ENCODE measurements around the gene WDR4. TPM values are rescaled to one million over a fixed set of nuclear protein-coding genes. Genes with fewer than 3 reads are reported as not detected.

WDR4 gene
- total and polyA plus RNA-seq, 11 donors, result 1.7 to 17.9 (median 6.4) TPM

GRCh38 chr21:42873096-42873495, 6.2 kb downstream of the WDR4 start:
- TF ChIP-seq CTCF (IDR thresholded peaks at IDR 0.05) (no peak), POLR2A (IDR thresholded peaks at IDR 0.05) (no peak)
- H3K4me1 ChIP-seq, result peaks cover 0 to 7% (median 4%) of the 10 kb centered on the region in 12 donors
- no peaks in the 10 kb centered on the region for H3K9me3 ChIP-seq
- ATAC-seq (no peak), DNase-seq (no peak)
- H3K27ac ChIP-seq, result no peak overlapping the region
- no peaks in the 10 kb centered on the region for H3K27me3 ChIP-seq
- 77 to 88% (median 83%) methylated on average over 4 to 7 of the region's 7 CpGs for WGBS, 4 donors
- H3K36me3 ChIP-seq, result peaks cover 0 to 86% (median 77%) of the 10 kb centered on the region in 9 donors
- no peak overlapping the region for H3K4me3 ChIP-seq
- intact Hi-C loops (cut with DNase I), result no loop called here

GRCh38 chr21:42868196-42868595, 11.1 kb downstream of the WDR4 start:
- ATAC-seq (no peak), DNase-seq (no peak)
- peaks cover 0 to 19% (median 6%) of the 10 kb centered on the region in 12 donors for H3K4me1 ChIP-seq
- H3K36me3 ChIP-seq, result peaks cover 0 to 70% (median 51%) of the 10 kb centered on the region in 9 donors
- H3K27me3 ChIP-seq, result no peaks in the 10 kb centered on the region
- no peak overlapping the region for H3K4me3 ChIP-seq
- TF ChIP-seq CTCF (IDR thresholded peaks at IDR 0.05) (no peak), POLR2A (IDR thresholded peaks at IDR 0.05) (no peak)
- intact Hi-C loops (cut with DNase I), result no loop called here
- no peak overlapping the region for H3K27ac ChIP-seq
- H3K9me3 ChIP-seq, result no peaks in the 10 kb centered on the region
- 95 to 98% (median 95%) methylated on average over 8 to 10 of the region's 10 CpGs for WGBS, 4 donors

- intact Hi-C loops (cut with DNase I), result no loop called here
- DNase-seq (peak in 3 of 5 donors; percentile 42 to 89 (median 66)), ATAC-seq (peak; percentile 29 to 95 (median 70))
- H3K4me3 ChIP-seq, result no peak overlapping the region
- no peaks in the 10 kb centered on the region for H3K27me3 ChIP-seq
- H3K4me1 ChIP-seq, result peaks cover 0 to 26% (median 10%) of the 10 kb centered on the region in 12 donors
- WGBS, 4 donors, result 48 to 51% (median 51%) methylated on average over 7 to 8 of the region's 8 CpGs
- no peak for TF ChIP-seq POLR2A (IDR thresholded peaks at IDR 0.05)
- no peak for TF ChIP-seq CTCF (IDR thresholded peaks at IDR 0.05)
- peak overlapping the region in 6 of 12 donors; percentile 5 to 70 (median 47) for H3K27ac ChIP-seq
- peaks cover 0 to 67% (median 41%) of the 10 kb centered on the region in 9 donors for H3K36me3 ChIP-seq
- H3K9me3 ChIP-seq, result no peaks in the 10 kb centered on the region
Measured at GRCh38 chr21:42865776-42866160, 13.6 kb downstream of the WDR4 start.

- intact Hi-C loops (cut with DNase I), result no loop called here
Measured at GRCh38 chr21:42864815-42865775, 14.2 kb downstream of the WDR4 start.

More at GRCh38 chr21:42864815-42865775, 14.2 kb downstream of the WDR4 start:
- H3K27ac ChIP-seq, result peak overlapping the region in 6 of 12 donors; percentile 5 to 63 (median 31)
- DNase-seq (no peak), ATAC-seq (peak; percentile 14 to 57 (median 40))
- H3K27me3 ChIP-seq, result no peaks in the 10 kb centered on the region
- no peaks in the 10 kb centered on the region for H3K9me3 ChIP-seq
- TF ChIP-seq CTCF (IDR thresholded peaks at IDR 0.05) (no peak), POLR2A (IDR thresholded peaks at IDR 0.05) (no peak)
- H3K36me3 ChIP-seq, result peaks cover 0 to 67% (median 34%) of the 10 kb centered on the region in 9 donors
- H3K4me3 ChIP-seq, result no peak overlapping the region
- H3K4me1 ChIP-seq, result peaks cover 0 to 26% (median 10%) of the 10 kb centered on the region in 12 donors
- 65 to 78% (median 72%) methylated on average over 12 to 26 of the region's 26 CpGs for WGBS, 4 donors

All from heart left ventricle (tissue), 16 donors.